PC-3 (cell line): ENCODE measurements around the gene SKAP1. TPM values are rescaled to one million over a fixed set of nuclear protein-coding genes. Genes with fewer than 3 reads are reported as not detected.

Experiments used
- ATAC-seq: fragments of 200-7000 bp; cut with Tn5 transposase; 2 replicates; pipeline ENCODE4 v1.9.1; 2020; ENCODE audit warnings: mild to moderate bottlenecking, moderate library complexity
- BruUV-seq: library from RNA; stranded (reverse); fragments of 400-500 nt; replicated peaks from 2 replicates; lab custom pipeline; 2021; lab: Mats Ljungman, UMichigan
- CTCF ChIA-PET: fragments of 300-600 bp; sonication (Branson Sonifier 250); formaldehyde crosslinking; loops from one replicate; lab custom pipeline; 2022; ENCODE audit warnings: antibody characterized with exemption; lab: Charles Lee
- POLR2A ChIA-PET: fragments of 300-600 bp; sonication (Branson Sonifier 250); formaldehyde crosslinking; loops from one replicate; lab custom pipeline; 2022; ENCODE audit warnings: antibody characterized with exemption; ENCODE audit not compliant: unreplicated experiment; lab: Charles Lee
- DNase-seq: peaks from one replicate; pipeline ENCODE4 v3.0.0-alpha.2; 2015
- H2AFZ ChIP-seq: fragments of 300-600 bp; sonication (generic); 2 replicates; pipeline ENCODE4 v1.6.0; 2016; ENCODE audit warnings: antibody characterized with exemption, low read length
- H3F3A ChIP-seq: fragments of 300-600 bp; sonication (generic); one replicate; pipeline ENCODE4 v1.6.0; 2017; ENCODE audit warnings: antibody characterized with exemption, low read length, control low read depth, mild to moderate bottlenecking; ENCODE audit not compliant: unreplicated experiment
- H3K27ac ChIP-seq: fragments of 300-600 bp; sonication (generic); 2 replicates; pipeline ENCODE4 v1.5.1; 2016; ENCODE audit warnings: mild to moderate bottlenecking, low read length
- H3K27me3 ChIP-seq: fragments of 300-600 bp; sonication (generic); 2 replicates; pipeline ENCODE4 v1.6.1; 2016; ENCODE audit warnings: low read length, mixed read lengths
- H3K36me3 ChIP-seq: fragments of 300-600 bp; sonication (generic); 2 replicates; pipeline ENCODE4 v1.6.1; 2016; ENCODE audit warnings: low read depth, mixed run types, low read length, mixed read lengths
- H3K4me1 ChIP-seq: fragments of 300-600 bp; sonication (generic); 2 replicates; pipeline ENCODE4 v1.5.1; 2016; ENCODE audit warnings: low read length; ENCODE audit not compliant: insufficient read depth
- H3K4me2 ChIP-seq: fragments of 300-600 bp; sonication (generic); 2 replicates; pipeline ENCODE4 v1.6.0; 2016; ENCODE audit warnings: low read length
- H3K4me3 ChIP-seq: fragments of 300-600 bp; sonication (generic); 2 replicates; pipeline ENCODE4 v1.5.1; 2016; ENCODE audit warnings: mild to moderate bottlenecking, low read length, mixed read lengths
- H3K79me2 ChIP-seq: fragments of 300-600 bp; sonication (generic); 2 replicates; pipeline ENCODE4 v1.6.1; 2017; ENCODE audit warnings: low read length, mixed read lengths
- H3K9ac ChIP-seq: fragments of 300-600 bp; sonication (generic); 2 replicates; pipeline ENCODE4 v1.6.0; 2016; ENCODE audit warnings: mild to moderate bottlenecking, low read length
- H3K9me2 ChIP-seq: fragments of 300-600 bp; sonication (generic); replicated peaks from 2 replicates; pipeline ENCODE4 v1.6.1; 2016; ENCODE audit warnings: mixed run types, low read length, mixed read lengths
- H3K9me3 ChIP-seq: fragments of 300-600 bp; sonication (generic); 2 replicates; pipeline ENCODE4 v1.6.1; 2016; ENCODE audit warnings: low read length, mixed read lengths
- H4K20me1 ChIP-seq: fragments of 300-600 bp; sonication (generic); 2 replicates; pipeline ENCODE4 v1.6.1; 2016; ENCODE audit warnings: low read length, mixed read lengths
- EZH2 ChIP-seq: fragments of 300-600 bp; sonication (generic); IDR thresholded peaks from one replicate; pipeline ENCODE4 v1.6.1; 2017; ENCODE audit warnings: antibody characterized with exemption, mild to moderate bottlenecking, low read length; ENCODE audit not compliant: unreplicated experiment
- EZH2phosphoT487 ChIP-seq: fragments of 300-600 bp; sonication (generic); IDR thresholded peaks from 2 replicates; pipeline ENCODE4 v1.6.1; 2018; ENCODE audit warnings: mild to moderate bottlenecking, antibody characterized with exemption, low read length, borderline replicate concordance
- intact Hi-C: fragments of 100-400 bp; cut with micrococcal nuclease; formaldehyde crosslinking; loops from 2 replicates; pipeline ENCODE4 v1.9.0; 2023
- total RNA-seq: library from RNA; depleted of rRNA; stranded (reverse); fragments of >200 nt; gene quantifications from 2 replicates; pipeline ENCODE4 v1.2.3, GENCODE V29; 2014
- TF ChIP-seq, protein P1 (sequence below): fragments of 300-600 bp; sonication (generic); conservative IDR thresholded peaks from 2 replicates; pipeline ENCODE4 v1.5.1; 2017; ENCODE audit warnings: antibody characterized with exemption, low read depth, mild to moderate bottlenecking, low read length

Gene SKAP1
- total RNA-seq, 1 experiment from 2014 or later: not detected

DNA sequence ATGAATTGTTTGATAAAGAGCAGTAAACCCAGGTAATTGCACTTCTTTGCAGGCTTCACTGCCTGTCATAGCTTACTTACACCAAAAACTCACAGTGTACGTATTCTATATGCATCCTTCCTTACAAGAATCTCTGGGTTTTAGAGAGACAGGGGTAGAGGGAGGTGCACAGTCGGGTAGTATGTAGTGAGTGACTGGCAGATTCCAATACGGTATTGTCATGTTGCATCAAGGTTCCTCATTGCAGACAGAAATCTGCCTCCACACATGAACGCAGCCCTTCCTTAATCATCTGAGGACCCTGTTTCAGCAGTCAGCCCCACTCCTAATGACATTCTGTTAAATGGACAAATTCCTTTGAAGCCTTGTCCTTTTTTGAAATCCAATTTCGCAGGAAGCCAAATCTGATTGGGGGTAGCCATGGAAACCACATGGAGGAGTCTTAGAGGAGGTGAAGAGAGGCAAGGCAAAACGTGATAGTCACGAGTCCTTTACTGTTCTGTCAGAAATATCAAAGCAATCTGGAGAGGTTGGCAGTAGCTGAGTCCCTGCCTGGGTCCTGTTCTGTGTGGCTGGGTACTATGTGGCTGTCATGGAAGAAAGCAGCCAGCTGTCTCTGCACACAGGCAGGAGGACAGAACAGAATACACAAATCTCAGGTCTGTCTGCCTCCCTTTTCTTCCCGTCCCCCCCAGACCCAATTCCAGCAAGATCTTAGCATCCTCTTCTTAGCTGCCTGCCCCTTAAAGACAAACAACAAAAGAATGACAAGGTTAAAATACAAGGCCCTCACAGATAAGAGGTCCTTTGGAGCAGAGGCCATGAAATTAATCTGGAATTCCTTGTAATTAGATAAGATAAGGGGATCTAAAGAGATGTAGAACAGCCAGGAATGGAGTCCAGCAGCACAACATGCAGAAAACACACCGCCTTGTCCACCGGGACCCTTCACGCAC lies 3.1 kb upstream of the SKAP1 start:
- H3K9me3 ChIP-seq: no peaks in the 10 kb centered on the region
- H4K20me1 ChIP-seq: no peaks in the 10 kb centered on the region
- no peaks in the 10 kb centered on the region for H3K36me3 ChIP-seq
- POLR2A ChIA-PET: no interaction called here
- no peaks in the 10 kb centered on the region for H3K27me3 ChIP-seq
- H3K4me3 ChIP-seq: no peak overlapping the region
- H3K79me2 ChIP-seq: no peaks in the 10 kb centered on the region
- intact Hi-C loops: no loop called here
- CTCF ChIA-PET: interaction anchor here (0.5 to 0.6 kb wide), 2 partner anchors 124 to 568 kb away, joined by 3 to 5 read pairs; no protein-coding TSS in a partner anchor
- no peaks in the 10 kb centered on the region for H3F3A ChIP-seq
- TF ChIP-seq EZH2 (no peak), EZH2phosphoT487 (no peak)
- TF ChIP-seq, protein P1, sequence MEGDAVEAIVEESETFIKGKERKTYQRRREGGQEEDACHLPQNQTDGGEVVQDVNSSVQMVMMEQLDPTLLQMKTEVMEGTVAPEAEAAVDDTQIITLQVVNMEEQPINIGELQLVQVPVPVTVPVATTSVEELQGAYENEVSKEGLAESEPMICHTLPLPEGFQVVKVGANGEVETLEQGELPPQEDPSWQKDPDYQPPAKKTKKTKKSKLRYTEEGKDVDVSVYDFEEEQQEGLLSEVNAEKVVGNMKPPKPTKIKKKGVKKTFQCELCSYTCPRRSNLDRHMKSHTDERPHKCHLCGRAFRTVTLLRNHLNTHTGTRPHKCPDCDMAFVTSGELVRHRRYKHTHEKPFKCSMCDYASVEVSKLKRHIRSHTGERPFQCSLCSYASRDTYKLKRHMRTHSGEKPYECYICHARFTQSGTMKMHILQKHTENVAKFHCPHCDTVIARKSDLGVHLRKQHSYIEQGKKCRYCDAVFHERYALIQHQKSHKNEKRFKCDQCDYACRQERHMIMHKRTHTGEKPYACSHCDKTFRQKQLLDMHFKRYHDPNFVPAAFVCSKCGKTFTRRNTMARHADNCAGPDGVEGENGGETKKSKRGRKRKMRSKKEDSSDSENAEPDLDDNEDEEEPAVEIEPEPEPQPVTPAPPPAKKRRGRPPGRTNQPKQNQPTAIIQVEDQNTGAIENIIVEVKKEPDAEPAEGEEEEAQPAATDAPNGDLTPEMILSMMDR: no peak
- BruUV-seq: no TSS peak
- H2AFZ ChIP-seq: no peak overlapping the region
- no peak for DNase-seq
- H3K27ac ChIP-seq: no peak overlapping the region
- H3K4me1 ChIP-seq: no peaks in the 10 kb centered on the region
- no peak overlapping the region for H3K4me2 ChIP-seq
- no peaks in the 10 kb centered on the region for H3K9me2 ChIP-seq
- no peak for ATAC-seq
- H3K9ac ChIP-seq: no peak overlapping the region

DNA sequence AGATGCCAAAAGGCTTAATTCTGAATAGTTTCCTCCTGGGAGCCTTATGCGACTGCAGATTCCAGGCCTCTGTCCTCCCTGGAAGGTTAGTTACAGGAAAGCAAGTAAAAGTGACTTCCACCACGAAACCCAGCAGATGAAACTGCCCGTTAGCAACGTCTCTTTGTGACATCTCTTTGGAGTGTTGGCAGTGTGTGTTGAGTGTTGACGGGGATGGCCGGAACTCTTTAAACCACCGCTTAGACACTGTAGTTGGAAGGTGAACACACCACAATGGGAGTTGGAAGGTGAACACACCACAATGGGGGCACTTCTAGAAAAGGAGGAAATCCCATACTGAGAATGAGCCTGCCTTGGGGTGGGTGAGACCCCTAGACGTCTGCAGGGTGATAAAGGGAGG lies 858 bp downstream of the SKAP1 start:
- no peak overlapping the region for H2AFZ ChIP-seq
- ATAC-seq: no peak
- no peak overlapping the region for H3K4me3 ChIP-seq
- no peaks in the 10 kb centered on the region for H3K4me1 ChIP-seq
- BruUV-seq: no TSS peak
- H3F3A ChIP-seq: no peaks in the 10 kb centered on the region
- H3K9me2 ChIP-seq: no peaks in the 10 kb centered on the region
- no peak for DNase-seq
- intact Hi-C loops: loop anchor here (5.0 kb wide), 1 partner anchor 108 kb away; no protein-coding TSS in a partner anchor
- no peaks in the 10 kb centered on the region for H3K79me2 ChIP-seq
- no peaks in the 10 kb centered on the region for H4K20me1 ChIP-seq
- TF ChIP-seq EZH2phosphoT487: no peak
- TF ChIP-seq EZH2: no peak
- TF ChIP-seq, protein P1: no peak
- H3K36me3 ChIP-seq: no peaks in the 10 kb centered on the region
- H3K9ac ChIP-seq: no peak overlapping the region
- POLR2A ChIA-PET: no interaction called here
- no peak overlapping the region for H3K4me2 ChIP-seq
- no peaks in the 10 kb centered on the region for H3K27me3 ChIP-seq
- H3K9me3 ChIP-seq: no peaks in the 10 kb centered on the region
- H3K27ac ChIP-seq: no peak overlapping the region
- CTCF ChIA-PET: no interaction called here

DNA sequence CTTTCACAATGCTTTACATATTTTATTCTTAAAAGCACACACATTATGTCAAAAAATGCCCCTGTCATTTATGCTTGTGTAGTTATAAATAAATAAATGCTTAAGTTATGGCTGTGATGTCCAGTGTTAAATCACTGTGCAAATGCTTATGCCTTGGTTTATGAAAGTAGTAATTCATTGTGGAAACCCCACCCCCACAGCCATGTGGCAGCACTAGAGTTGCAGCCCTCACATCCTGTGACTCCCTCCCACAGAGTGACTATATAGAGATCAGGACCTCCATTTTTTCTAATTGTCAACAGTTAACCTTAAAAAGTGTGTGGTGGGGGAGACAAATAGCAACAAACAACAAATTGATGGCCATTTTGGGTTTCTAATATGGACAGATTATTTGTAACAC lies 2.4 kb downstream of the SKAP1 start:
- H3K9me3 ChIP-seq: no peaks in the 10 kb centered on the region
- no peaks in the 10 kb centered on the region for H3K36me3 ChIP-seq
- intact Hi-C loops: loop anchor here (5.0 kb wide), 1 partner anchor 110 kb away; no protein-coding TSS in a partner anchor
- ChIA-PET POLR2A (interaction anchor here (0.6 kb wide), 1 partner anchor 22 kb away, joined by 3 read pairs; no protein-coding TSS in a partner anchor), CTCF (interaction anchor here (0.6 kb wide), 1 partner anchor 447 kb away, joined by 3 read pairs; no protein-coding TSS in a partner anchor)
- no peak overlapping the region for H3K4me3 ChIP-seq
- H3K27me3 ChIP-seq: no peaks in the 10 kb centered on the region
- TF ChIP-seq, protein P1: no peak
- TF ChIP-seq EZH2: no peak
- no peak for TF ChIP-seq EZH2phosphoT487
- no peak overlapping the region for H3K27ac ChIP-seq
- H3K4me1 ChIP-seq: no peaks in the 10 kb centered on the region
- no peaks in the 10 kb centered on the region for H3F3A ChIP-seq
- no peaks in the 10 kb centered on the region for H4K20me1 ChIP-seq
- H3K4me2 ChIP-seq: no peak overlapping the region
- BruUV-seq: no TSS peak
- no peaks in the 10 kb centered on the region for H3K9me2 ChIP-seq
- no peaks in the 10 kb centered on the region for H3K79me2 ChIP-seq
- H3K9ac ChIP-seq: no peak overlapping the region
- DNase-seq (peak; percentile 22), ATAC-seq (no peak)
- H2AFZ ChIP-seq: 0 out of 2 replicates have a peak overlapping the region, but pooled peaks have one; percentile 10
